HG03521 (cell line): Measurements from ENCODE around the gene GRIA3.

Experiments used
- ATAC-seq: cut with Tn5 transposase; IDR thresholded peaks from one replicate; pipeline ENCODE4 v1.9.1; 2021; ENCODE audit warnings: mild to moderate bottlenecking, moderate library complexity; ENCODE audit not compliant: unreplicated experiment

Gene GRIA3

DNA sequence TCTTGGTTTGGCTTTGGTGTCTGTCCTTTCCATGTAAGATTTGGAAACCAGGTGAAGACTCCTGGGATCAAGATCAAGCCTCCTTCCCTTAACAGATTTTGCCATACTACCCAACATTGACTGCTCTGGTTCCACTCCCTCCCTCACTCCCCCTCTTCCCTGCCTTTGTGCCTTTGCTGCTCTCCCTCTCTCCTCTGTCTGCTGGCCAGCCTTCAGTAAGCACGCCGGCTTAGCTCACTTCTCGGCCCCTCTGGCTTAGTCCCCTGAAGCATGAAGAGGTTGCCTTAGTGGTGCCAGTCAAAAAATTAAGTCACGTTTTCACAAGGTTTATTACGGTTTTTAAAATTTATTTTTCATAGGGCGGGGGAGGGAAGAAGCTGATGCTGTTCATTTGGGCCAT, 6.0 kb downstream of the GRIA3 start:
- no peak for ATAC-seq

DNA sequence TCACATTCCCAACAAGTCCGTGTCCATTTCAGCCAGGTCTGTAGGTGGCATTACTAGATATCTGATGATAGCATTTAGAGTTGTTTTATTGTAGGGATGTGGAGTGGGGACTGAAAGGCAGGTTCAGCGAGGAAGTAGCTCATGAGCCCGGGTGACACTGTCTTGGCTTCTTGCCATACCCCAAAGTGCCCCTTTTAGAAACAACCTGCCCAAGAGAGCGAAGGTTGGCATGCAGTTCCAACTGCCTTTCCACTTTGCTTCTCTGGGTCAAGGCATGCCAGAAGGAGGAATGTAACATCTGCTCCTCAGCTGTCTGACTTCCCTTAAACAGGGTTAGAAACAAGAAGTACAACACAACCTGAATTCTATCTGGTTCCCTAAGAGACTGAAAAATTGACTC, 9.0 kb downstream of the GRIA3 start:
- no peak for ATAC-seq

DNA sequence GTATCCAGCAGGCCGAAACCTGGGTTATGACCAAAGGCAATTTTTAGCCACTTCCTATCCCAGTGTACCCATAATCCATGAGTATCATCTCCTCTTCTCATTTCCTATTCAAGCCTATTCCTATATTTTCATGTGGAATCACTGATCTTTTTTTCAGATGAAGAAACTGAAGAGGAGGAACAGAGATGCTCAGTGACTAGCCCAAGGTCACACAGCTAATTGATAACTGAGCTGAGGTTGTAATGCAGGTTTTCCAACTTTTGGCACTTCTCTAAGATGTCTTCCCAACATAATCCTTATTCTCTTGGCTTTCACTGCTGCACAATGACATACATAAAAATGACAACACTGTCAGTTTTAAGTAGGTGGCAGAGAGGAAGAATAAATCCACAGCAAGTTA, 15.3 kb downstream of the GRIA3 start:
- ATAC-seq = no peak

DNA sequence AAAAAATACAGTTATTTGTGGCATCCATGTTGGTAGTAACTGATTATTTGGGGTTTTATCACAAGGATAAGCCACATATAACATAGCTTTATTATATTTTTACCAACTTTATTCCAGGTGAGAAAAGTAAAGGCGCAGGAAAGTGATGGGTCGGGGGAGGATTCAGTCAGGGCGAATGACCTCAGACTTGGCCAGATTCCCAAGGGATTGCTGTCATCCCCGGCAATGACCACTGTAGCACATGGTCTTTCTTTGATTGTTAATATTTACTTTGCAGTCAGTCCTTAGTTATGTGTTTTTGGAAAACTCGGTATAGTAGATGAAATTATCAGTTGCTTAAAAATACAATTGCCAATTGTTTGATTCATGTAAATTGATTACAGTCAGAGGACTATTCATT, 17.6 kb downstream of the GRIA3 start:
- no peak for ATAC-seq

DNA sequence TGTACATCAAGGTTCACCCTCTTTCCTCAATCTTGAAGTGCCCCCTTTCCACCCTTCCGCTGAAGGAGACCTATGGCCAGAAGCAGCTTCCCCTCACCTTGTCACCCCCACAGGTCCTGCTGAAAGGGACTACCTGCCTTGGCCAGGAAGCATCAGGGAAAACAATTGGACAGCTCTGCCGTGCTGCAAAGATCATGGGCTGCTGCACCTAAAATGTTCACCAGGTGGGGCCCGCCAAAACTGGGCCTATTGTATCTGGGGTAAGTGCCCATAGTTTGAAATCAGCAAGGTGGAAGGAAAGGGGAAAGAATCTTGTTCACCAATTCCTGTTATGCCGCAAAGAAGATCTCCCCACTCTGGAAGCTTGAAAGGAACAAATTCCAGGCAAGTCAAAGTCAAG, 18.4 kb downstream of the GRIA3 start:
- ATAC-seq = no peak

DNA sequence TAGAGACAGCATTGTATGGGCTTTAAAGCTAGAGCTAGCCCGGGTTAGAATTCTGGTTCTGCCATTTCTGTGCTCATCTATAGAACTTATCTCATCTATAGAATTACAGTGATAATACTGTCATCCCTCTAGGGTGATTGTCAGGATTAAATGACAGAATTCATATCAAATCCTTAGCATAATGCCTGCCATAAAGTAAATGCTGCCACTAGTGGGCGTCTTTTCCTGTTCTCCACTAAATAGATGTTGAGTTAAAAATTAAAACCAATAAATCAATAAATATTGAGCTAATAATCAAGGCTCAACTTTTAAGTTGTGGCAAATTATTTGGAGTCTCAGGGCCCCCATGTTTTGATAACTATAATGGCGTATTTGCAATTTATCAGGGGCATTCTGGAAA, 19.7 kb downstream of the GRIA3 start:
- ATAC-seq = no peak

DNA sequence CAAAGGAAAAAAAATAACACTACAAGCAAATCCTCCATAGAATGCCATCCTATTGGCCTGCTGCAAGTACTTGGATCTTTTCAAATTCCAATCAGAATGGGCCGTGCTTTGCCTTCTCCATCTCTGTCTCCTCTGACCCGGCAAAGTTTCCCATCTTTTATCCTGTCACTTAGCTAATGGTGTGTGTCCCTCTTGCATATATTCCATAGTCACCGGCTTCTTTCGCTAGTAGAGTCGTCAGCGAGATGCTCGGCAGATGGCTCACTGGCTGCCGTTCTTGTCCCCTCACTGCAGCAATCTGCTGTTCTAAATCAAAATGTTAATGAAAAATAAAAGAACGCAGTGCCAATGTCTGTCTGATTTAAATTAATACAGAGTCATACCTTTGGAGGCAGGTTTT, 22.1 kb downstream of the GRIA3 start:
- ATAC-seq = no peak

DNA sequence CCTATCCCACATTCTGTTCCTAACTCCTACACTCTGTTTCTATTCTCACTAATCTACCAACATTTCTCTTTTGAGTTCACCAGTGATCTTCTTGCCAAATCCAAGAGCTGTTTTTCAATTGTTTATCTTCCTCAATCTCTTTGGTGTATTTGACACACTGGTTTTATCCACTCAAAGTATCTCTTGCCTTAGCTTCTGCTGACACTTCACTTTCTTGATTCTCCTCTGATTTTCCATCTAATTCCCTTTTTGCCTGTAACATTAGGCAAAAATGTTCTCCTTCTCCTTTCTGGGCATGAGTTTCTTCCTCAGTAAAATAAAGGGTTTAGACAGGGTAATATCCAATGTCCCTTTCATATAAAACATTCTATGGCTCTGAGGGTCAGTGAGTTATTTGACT, 26.2 kb downstream of the GRIA3 start:
- ATAC-seq = no peak

DNA sequence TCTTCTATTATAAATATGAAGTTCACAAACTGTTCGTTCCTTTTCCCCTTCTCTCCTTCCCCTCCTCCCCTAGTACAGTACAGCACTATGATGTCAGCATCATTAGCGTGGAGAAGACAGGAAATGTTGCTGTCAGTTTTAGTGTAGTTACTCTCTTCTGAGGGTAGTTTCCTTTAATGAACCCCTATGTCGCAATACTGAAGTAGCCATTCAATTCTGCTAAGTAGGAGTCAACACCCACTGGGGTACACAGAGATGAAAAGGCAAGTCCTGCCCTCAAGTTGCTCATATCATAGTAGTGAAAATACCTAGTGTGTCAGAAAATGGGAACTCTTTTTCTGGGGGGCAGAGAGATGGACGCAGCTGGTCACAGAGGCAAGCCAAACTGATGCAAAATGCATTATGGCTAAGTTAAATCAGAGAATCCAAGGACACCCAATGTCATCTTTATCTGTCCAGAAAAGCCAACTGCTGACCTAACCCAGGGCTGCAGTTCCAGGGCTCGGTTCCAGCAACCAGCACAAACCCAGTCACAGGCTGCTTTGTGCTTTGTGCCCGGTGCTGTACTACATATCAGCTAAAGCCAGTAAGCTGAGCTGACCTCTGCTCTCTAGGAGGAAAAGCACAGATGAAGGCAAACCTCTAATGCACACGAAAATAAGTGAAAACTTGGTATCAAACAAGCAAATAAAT, 31.5 kb downstream of the GRIA3 start:
- no peak for ATAC-seq

DNA sequence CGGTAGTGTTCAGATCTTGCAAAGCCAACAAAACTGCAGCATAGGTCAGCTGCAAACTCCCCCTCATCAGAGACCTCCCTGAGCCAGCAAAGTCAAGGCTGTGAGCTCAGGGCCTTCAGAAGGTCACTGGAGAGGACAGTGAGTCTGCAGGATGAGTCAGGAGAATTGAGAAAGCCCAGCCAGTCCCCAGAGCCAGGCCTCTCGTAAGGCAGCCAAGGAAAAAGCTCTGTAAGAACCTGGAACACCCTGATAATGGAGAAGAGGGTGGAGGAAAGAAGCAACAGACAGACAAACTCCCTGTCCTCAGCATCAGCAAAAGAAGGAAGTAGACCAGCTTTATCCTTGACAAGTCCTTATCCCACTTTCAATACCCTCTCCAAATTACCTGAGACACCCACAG, 33.0 kb downstream of the GRIA3 start:
- ATAC-seq = no peak

DNA sequence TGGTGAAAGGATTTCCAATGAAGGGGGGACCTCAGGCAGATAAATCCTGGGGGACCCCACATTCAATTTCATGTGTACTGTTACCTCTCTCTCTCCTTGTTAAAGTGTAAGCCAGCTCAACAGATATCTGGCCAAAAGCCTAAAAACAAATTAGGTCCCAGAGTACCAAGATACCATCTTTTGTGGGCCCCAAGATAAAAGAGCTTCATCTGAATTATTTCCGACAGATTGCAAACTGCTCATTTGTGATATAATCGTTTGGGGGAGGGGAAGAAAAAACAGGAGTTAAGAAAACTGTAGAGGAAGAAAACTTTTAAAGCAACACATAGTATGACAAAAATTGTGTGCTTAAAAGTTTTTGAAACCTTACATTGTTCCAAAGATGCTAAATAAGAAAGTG, 33.6 kb downstream of the GRIA3 start:
- no peak for ATAC-seq

DNA sequence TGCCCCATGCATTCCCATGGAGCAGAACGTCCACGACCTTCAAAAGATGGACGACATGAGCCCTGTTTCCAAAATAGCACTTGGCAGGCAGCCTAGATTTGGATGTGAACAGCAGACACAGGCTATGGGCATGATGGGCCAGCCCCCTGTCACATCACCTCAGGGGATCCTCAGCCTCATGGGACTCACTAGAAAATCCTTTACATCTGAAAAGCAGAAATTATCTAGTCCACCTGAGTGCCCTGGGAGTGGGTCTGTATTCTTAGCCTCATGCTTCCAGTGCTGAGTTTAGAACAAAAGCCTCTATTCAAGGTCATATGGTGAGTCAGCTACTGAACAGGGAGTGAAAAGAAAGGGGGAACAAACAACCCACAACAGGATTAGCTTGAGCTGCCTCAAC, 35.8 kb downstream of the GRIA3 start:
- ATAC-seq = no peak

DNA sequence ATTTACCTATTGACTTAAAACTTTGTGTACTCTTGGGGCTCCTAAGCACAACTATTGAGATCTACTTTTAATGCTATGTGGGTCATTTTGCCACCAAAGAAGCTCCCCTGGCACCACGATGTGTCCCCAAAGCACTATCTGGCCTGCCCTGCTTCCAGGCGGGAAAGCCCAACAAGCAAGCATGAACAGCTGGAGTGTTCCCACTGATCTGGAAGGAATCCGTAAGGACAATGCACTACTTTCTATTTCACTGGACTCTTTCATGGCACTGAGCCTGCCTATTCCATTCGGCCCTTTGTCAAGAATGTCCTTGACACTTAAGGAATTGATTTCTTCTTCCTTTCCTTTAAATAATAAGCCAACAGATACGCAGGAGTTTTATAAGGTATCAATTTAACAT, 38.8 kb downstream of the GRIA3 start:
- no peak for ATAC-seq

DNA sequence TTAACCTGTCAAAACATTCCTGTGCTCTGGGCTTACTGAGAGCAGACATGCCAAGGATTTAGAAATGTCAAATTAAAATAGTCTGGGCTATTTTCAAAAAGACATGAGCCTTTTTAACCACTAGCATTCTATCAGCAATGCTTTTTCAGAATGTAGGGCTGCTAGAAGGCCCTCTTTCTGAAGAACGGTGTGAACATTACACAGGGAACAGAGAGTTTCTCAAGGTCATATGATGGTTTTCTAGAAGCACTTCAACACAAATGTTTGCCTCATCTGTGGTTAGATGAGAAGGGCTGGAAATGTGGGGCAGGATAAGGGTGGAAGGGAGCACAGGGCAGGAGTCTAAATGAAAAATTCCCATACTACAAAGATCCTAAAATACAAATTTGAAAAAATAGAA, 39.3 kb downstream of the GRIA3 start:
- ATAC-seq = no peak

DNA sequence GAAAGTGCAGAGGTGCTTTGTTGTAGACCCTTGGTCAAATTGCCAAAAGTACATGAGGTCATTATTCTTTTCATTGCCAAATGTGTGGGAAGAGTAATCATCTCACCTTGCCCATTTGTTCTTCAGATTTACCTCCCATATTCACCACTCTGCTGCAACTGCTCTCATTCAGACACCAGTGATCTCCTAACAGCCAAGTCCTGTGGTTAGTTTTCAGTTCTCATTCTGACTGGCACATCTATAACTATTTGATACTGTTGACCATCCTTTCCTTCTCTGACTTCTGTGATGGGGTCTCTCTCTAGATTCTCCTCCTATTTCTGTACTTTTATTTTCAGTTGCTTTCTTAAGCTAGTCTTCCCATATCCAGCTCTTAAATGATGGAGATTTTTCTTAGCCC, 39.8 kb downstream of the GRIA3 start:
- ATAC-seq = peak; percentile 86

DNA sequence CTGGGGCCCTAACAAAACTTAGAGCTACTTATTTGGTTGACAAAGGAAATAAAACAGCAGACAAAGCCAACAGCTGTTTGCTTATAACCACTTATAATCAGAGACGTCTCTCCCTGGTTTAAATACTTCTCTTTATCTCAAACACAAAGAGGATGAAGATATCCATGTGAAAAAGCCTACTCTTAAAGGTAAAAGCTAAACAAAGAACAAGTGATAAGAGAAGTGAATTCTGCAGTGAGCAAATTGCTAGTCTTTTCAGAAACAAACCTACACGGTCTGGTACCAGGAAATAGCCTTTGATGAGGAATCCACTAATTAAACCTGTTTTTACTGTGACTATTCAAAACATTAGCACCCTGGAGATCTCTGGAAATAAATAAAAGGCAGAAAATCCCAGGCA, 46.7 kb downstream of the GRIA3 start:
- ATAC-seq = no peak

DNA sequence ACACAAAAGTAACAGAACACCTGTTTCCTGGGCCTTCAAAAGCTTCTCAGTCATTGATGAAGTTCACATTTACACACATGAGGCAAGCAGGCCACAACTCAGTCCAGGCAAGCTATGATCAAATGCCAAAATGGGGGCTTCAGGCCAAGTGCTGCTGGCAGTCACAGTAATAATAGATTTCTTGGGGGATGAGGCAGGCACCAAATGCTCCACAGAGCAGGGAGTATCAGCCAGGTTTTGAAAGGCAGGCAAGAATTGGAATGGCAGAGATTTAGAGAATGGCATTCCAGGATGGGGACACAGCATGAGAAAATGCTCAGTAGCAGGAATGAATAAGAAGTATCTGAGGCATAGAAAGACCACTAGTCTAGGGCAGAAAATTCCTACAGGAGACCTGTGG, 52.8 kb downstream of the GRIA3 start:
- ATAC-seq = no peak

DNA sequence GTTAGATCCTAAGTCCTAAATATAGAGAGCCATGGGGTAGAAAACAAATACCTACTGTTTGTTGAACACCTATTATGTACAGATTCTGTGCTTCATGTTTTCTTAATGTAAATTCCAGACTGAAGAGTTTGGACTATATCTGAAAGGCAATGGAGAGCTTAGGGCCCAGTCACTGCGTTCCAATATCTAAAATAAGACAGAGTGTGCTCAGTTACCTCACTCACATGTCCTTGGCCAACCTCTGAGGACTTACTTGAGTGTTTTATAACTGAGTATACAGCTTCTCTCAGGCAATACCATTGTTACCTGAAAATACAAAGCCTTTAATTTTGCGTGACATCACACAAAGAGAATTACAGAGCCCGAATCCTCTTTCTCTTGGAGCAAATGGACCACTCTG, 53.2 kb downstream of the GRIA3 start:
- no peak for ATAC-seq

DNA sequence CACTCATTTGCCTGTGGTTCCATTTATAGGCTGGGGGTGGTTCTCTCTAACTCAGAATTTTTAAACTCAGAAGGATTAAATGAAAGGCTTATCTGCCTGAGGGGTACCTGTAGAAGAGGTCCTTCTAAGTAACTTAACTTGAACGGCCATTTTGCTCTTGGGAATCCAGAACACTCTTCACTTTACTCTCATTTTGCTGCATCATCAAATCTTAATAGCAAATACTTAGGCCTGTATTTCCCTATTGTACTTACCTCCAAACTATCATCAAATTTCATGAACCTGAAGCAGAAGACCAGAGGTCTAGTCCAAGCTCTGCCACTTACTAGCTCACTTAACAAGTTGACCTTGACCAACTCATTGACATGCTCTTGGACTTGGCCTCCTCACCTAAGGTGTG, 70.4 kb downstream of the GRIA3 start:
- ATAC-seq = no peak

DNA sequence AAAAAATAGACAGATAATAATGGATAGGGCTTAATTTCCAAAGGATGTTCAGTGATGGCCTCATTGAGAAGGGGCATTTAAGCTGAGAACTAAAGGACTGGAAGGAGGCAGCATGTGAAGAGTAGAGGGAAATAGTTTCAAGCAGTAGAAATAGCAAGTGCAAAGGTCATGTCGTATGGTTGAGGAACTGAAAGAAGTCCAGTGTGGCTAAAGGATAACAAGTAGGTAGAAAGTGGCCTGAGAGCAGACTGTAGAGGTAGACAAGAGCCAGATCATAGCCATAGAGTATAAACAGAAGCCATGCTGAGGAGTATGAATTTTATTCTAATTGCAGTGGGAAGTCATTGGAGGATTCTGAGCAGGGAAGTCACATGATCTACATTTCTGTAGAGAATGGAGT, 72.3 kb downstream of the GRIA3 start:
- peak; percentile 71 for ATAC-seq

DNA sequence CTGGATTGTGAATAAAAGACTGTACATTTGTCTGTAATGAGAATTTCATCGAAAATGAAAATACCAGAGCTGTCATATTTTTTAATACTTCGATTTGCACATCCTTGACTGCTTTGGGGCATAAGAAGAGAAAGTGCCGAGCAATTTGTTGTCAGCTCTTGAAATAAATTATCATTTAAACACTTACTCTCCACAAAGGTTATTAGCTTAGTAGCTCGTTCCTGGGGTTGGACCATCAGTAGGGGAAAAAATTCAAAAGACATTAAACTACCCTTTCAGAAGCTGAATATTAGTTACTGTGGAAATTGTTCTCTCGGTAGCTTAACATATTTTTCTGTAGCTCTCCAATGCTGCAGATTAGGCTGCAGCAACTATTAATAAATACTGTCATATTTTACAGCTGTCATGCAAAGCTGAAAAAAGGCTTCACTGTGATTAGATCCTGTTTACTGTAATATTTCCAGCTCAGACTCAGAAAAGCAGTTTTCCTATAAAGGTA, 76.9 kb downstream of the GRIA3 start:
- ATAC-seq = no peak

DNA sequence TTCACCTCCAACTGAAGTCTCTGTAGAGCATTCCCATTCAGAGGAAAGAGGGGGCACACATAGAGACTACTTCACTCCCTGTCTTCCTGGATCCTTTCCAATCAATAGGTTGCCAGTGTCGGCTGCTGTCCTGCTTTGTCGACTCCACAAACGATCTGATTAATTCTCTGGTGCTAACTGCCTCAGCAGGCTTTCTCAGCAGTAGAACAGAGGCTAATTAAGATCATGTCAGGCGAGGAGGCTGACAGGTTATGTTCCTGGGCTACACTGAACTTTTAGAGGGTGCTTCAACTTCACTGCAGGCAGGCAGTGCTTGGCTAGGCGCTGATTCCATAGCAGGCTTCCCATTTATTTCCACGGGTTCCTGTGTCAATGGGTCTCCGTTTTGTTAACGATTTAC, 79.2 kb downstream of the GRIA3 start:
- ATAC-seq = no peak

DNA sequence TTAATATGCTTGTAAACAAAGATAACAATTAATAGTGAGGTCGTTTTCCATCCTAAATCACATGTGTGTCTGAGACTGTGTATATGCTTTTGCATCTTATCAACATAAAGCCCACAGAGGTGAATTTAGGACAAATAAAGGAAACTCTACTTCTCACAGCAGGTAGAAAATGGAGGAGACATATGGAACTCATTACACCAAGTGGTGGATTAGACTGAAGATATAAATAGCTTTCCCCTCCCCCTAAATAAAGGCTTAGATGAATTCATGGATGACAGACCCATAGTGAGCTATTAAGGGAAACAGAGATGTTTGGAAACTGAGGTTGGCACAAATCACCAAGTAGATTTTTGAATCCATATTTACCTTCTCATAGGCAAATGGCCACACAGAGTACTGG, 79.7 kb downstream of the GRIA3 start:
- ATAC-seq = no peak
